ENCODE results near the gene B3GNT7.
"Not testable (repeated sequence)": the region's sequence is repeated elsewhere in the genome, so short reads cannot be mapped to it uniquely, and the experiment has no call there.

DNA sequence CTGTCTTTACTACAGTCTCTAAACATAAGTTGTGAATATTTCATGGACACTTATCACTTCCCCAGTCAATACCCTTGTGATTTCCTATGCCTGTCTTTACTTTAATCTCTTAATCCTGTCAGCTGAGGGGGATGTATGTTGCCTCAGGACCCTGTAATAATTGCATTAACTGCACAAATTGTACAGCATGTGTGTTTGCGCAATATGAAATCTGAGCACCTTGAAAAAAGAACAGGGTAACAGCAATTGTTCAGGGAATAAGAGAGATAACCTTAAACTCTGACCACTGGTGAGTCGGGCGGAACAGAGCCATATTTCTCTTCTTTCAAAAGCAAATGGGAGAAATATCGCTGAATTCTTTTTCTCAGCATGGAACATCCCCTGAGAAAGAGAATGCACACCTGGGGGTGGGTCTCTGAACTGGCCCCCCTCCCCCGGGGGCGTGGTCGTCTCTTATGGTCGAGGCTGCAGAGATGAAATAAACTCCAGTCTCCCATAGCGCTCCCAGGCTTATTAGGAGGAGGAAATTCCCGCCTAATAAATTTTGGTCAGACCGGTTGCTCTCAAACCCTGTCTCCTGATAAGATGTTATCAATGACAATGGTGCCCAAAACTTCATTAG is 19.4 kb upstream of the B3GNT7 start:
- TF ChIP-seq, protein P1, sequence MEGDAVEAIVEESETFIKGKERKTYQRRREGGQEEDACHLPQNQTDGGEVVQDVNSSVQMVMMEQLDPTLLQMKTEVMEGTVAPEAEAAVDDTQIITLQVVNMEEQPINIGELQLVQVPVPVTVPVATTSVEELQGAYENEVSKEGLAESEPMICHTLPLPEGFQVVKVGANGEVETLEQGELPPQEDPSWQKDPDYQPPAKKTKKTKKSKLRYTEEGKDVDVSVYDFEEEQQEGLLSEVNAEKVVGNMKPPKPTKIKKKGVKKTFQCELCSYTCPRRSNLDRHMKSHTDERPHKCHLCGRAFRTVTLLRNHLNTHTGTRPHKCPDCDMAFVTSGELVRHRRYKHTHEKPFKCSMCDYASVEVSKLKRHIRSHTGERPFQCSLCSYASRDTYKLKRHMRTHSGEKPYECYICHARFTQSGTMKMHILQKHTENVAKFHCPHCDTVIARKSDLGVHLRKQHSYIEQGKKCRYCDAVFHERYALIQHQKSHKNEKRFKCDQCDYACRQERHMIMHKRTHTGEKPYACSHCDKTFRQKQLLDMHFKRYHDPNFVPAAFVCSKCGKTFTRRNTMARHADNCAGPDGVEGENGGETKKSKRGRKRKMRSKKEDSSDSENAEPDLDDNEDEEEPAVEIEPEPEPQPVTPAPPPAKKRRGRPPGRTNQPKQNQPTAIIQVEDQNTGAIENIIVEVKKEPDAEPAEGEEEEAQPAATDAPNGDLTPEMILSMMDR (IDR thresholded peaks at IDR 0.05): not testable (repeated sequence)
- not testable (repeated sequence) for TF ChIP-seq POLR2A (IDR thresholded peaks at IDR 0.05)

Measured in body of pancreas (tissue), 4 donors.